DND-41 (cell line): Measurements from ENCODE around the gene CD36.

ENCODE experiments used
- EZH2 ChIP-seq: IDR thresholded peaks from 3 replicates; pipeline ENCODE4 v1.6.1; 2012; ENCODE audit warnings: borderline replicate concordance, low read depth, mild to moderate bottlenecking, moderate library complexity, low read length, inconsistent platforms; ENCODE audit not compliant: severe bottlenecking
- TF ChIP-seq, protein P1 (sequence below): IDR thresholded peaks from 2 replicates; pipeline ENCODE4 v1.5.1; 2012; ENCODE audit warnings: borderline replicate concordance, low read length, moderate library complexity, mild to moderate bottlenecking; ENCODE audit not compliant: poor library complexity, severe bottlenecking; ENCODE audit errors: extremely low read depth

DNA sequence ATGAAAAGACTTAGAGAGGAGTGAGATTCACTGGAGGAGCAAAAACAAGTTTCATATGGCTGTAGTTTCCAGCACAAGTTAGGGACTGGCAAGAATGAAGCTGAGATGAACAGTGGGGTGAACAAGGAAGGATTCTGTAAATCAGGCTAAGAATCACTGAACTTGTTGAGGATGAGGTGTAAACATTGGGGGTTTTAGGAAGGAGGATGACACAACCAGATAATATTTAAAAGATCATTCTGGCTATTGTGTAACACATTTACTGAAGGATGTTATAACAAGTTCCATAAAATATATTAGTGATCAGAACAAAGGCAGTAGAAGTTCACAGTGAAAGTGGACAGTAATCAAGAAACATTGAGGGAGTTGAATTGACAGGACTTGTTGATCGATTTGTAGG lies 68.9 kb downstream of the CD36 start:
- TF ChIP-seq, protein P1, sequence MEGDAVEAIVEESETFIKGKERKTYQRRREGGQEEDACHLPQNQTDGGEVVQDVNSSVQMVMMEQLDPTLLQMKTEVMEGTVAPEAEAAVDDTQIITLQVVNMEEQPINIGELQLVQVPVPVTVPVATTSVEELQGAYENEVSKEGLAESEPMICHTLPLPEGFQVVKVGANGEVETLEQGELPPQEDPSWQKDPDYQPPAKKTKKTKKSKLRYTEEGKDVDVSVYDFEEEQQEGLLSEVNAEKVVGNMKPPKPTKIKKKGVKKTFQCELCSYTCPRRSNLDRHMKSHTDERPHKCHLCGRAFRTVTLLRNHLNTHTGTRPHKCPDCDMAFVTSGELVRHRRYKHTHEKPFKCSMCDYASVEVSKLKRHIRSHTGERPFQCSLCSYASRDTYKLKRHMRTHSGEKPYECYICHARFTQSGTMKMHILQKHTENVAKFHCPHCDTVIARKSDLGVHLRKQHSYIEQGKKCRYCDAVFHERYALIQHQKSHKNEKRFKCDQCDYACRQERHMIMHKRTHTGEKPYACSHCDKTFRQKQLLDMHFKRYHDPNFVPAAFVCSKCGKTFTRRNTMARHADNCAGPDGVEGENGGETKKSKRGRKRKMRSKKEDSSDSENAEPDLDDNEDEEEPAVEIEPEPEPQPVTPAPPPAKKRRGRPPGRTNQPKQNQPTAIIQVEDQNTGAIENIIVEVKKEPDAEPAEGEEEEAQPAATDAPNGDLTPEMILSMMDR: no peak
- TF ChIP-seq EZH2: no peak
